ENCODE data around the gene FTH1. TPM values are rescaled to one million over a fixed set of nuclear protein-coding genes. Genes with fewer than 3 reads are reported as not detected.

Gene FTH1
- total and polyA plus RNA-seq, 2 of the 4 experiments (the other 2 are of a cell fraction) = 344 to 2,516 TPM

DNA sequence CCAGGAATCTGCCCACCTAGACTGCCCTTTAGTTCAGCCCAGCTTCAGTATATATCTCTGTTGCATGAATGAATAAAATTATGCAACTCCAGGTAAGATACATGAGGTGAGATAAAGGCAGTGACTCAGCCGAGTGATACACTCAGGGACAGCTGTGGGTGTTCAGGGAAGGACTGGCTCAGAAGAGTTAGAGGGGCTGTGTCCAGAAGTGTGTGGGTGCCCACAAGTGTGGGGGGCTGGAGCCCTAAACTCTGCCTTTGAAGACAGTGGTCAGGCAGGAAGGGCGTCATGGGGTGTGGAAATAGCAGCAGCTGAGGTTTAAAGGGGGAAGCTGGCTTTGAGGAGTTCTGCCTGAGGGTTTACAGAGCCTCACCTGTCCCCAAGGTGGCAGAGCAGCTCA, 8.3 kb downstream of the FTH1 start:
- ATAC-seq (ENCODE audit: low read depth) = no peak
- Histone ChIP-seq H4K91ac (ENCODE audit: insufficient read depth, low read depth, low read length) (no peak overlapping the region), H3K79me1 (ENCODE audit: low read depth in 1 of 2, low read length in 2 of 2) (peaks cover 0 to 36% of the 10 kb centered on the region in 2 experiments; a peak in 3 of 4 replicates), H3K23ac (ENCODE audit: low read depth, low read length) (no peak overlapping the region), H2BK20ac (ENCODE audit: low read depth, low read length) (no peak overlapping the region), H4K20me1 (ENCODE audit: insufficient read depth, low read length) (peaks cover 29% of the 10 kb centered on the region), H3K4me3 (ENCODE audit: insufficient read depth, low read depth, low read length) (no peak overlapping the region), H2BK5ac (ENCODE audit: low read depth, low read length, poor library complexity, severe bottlenecking) (no peak overlapping the region), H4K8ac (ENCODE audit: low read depth in 2 of 2, low read length in 2 of 2) (no peak overlapping the region), H3K27me3 (ENCODE audit: control insufficient read depth, insufficient read depth, low read length) (no peaks in the 10 kb centered on the region), H3K56ac (ENCODE audit: extremely low read depth, insufficient read depth, low read length) (no peak overlapping the region), H4K5ac (ENCODE audit: low read depth, low read length) (no peak overlapping the region), H3K9me1 (ENCODE audit: insufficient read depth, low read length) (peaks cover 30% of the 10 kb centered on the region), H3K4me2 (ENCODE audit: low read depth, low read length) (no peak overlapping the region), H3K9ac (ENCODE audit: low read depth, low read length) (no peak overlapping the region), H3K27ac (ENCODE audit: insufficient read depth, low read length) (no peak overlapping the region), H3K9me3 (ENCODE audit: control insufficient read depth, insufficient read depth, low read length) (no peaks in the 10 kb centered on the region), H3K4ac (ENCODE audit: low read depth, low read length) (no peak overlapping the region), H3K4me1 (ENCODE audit: control insufficient read depth, insufficient read depth, low read length) (peaks cover 16% of the 10 kb centered on the region), H2AK5ac (ENCODE audit: low read depth, low read length) (no peak overlapping the region), H2BK15ac (ENCODE audit: low read depth, low read length) (no peak overlapping the region), H2BK120ac (ENCODE audit: low read depth, low read length) (no peak overlapping the region), H3K36me3 (ENCODE audit: control insufficient read depth, insufficient read depth, low read length) (peaks cover 33% of the 10 kb centered on the region), H3K18ac (ENCODE audit: low read depth, low read length) (no peak overlapping the region), H3K14ac (replicated peaks; ENCODE audit: low read depth, low read length) (no peak overlapping the region), H2AK9ac (replicated peaks; ENCODE audit: low read depth, low read length, poor library complexity) (no peak overlapping the region), H2AFZ (replicated peaks; ENCODE audit: low read length, poor library complexity) (no peak overlapping the region)
- TF ChIP-seq RCOR1 (IDR thresholded peaks at IDR 0.05; ENCODE audit: insufficient replicate concordance, low read length) = no peak
- no peak for TF ChIP-seq RAD21 (IDR thresholded peaks at IDR 0.05; ENCODE audit: low read length)
- TF ChIP-seq RFX5 (IDR thresholded peaks at IDR 0.05; ENCODE audit: low read depth, low read length) = no peak
- no peak for TF ChIP-seq MAFK (IDR thresholded peaks at IDR 0.05; ENCODE audit: low read depth, low read length)
- no peak for TF ChIP-seq SMC3 (IDR thresholded peaks at IDR 0.05; ENCODE audit: low read depth, low read length)
- no peak for TF ChIP-seq CHD1 (IDR thresholded peaks at IDR 0.05; ENCODE audit: low read depth, low read length)
- TF ChIP-seq MXI1 (IDR thresholded peaks at IDR 0.05; ENCODE audit: borderline replicate concordance, low read depth, low read length) = no peak
- TF ChIP-seq, protein P1, sequence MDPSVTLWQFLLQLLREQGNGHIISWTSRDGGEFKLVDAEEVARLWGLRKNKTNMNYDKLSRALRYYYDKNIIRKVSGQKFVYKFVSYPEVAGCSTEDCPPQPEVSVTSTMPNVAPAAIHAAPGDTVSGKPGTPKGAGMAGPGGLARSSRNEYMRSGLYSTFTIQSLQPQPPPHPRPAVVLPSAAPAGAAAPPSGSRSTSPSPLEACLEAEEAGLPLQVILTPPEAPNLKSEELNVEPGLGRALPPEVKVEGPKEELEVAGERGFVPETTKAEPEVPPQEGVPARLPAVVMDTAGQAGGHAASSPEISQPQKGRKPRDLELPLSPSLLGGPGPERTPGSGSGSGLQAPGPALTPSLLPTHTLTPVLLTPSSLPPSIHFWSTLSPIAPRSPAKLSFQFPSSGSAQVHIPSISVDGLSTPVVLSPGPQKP (IDR thresholded peaks at IDR 0.05; ENCODE audit: borderline replicate concordance, low read depth, low read length) = no peak
- TF ChIP-seq CEBPB (IDR thresholded peaks at IDR 0.05; ENCODE audit: low read depth, low read length) = no peak
- no peak for TF ChIP-seq POLR2A (IDR thresholded peaks at IDR 0.05; ENCODE audit: low read depth, low read length)
- TF ChIP-seq MAZ (IDR thresholded peaks at IDR 0.05; ENCODE audit: borderline replicate concordance, low read depth, low read length) = no peak
- TF ChIP-seq, protein P2, sequence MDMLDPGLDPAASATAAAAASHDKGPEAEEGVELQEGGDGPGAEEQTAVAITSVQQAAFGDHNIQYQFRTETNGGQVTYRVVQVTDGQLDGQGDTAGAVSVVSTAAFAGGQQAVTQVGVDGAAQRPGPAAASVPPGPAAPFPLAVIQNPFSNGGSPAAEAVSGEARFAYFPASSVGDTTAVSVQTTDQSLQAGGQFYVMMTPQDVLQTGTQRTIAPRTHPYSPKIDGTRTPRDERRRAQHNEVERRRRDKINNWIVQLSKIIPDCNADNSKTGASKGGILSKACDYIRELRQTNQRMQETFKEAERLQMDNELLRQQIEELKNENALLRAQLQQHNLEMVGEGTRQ (IDR thresholded peaks at IDR 0.05; ENCODE audit: low read depth, low read length) = no peak
- no peak for TF ChIP-seq FOS (IDR thresholded peaks at IDR 0.05; ENCODE audit: low read depth, low read length)
- TF ChIP-seq, protein P3, sequence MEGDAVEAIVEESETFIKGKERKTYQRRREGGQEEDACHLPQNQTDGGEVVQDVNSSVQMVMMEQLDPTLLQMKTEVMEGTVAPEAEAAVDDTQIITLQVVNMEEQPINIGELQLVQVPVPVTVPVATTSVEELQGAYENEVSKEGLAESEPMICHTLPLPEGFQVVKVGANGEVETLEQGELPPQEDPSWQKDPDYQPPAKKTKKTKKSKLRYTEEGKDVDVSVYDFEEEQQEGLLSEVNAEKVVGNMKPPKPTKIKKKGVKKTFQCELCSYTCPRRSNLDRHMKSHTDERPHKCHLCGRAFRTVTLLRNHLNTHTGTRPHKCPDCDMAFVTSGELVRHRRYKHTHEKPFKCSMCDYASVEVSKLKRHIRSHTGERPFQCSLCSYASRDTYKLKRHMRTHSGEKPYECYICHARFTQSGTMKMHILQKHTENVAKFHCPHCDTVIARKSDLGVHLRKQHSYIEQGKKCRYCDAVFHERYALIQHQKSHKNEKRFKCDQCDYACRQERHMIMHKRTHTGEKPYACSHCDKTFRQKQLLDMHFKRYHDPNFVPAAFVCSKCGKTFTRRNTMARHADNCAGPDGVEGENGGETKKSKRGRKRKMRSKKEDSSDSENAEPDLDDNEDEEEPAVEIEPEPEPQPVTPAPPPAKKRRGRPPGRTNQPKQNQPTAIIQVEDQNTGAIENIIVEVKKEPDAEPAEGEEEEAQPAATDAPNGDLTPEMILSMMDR (conservative IDR thresholded peaks at IDR 0.05; ENCODE audit: low read depth, low read length) = no peak
- no peak for TF ChIP-seq NFE2L2 (IDR thresholded peaks at IDR 0.05; ENCODE audit: low read depth, low read length)
- no peak for TF ChIP-seq BHLHE40 (IDR thresholded peaks at IDR 0.05; ENCODE audit: low read depth, low read length)
- in situ Hi-C loops (cut with MboI; ENCODE audit: low sequenced_read_pairs) (loop anchor here (10.0 kb wide), 1 partner anchor 116 kb away; no protein-coding TSS in a partner anchor), dilution Hi-C loops (cut with HindIII; ENCODE audit: low sequenced_read_pairs, unreplicated experiment) (no loop called here), intact Hi-C loops (cut with micrococcal nuclease) (no loop called here)
- no peak for DNase-seq
- BruUV-seq (replicated peaks) = no TSS peak
- ChIA-PET POLR2A (ENCODE audit: unreplicated experiment) (no interaction called here), CTCF (interaction anchor here (1.1 kb wide), 1 partner anchor 123 kb away, joined by 6 read pairs; no protein-coding TSS in a partner anchor)
- WGBS, 2 experiments (ENCODE audit: extremely low coverage in 2 of 2, insufficient read length in 1 of 2) = 80% methylated on average over 1 of the region's 2 CpGs; no CpG with 5 or more reads in 1 of the 2 experiments

Measured in IMR-90 (cell line).